ENCODE results near the gene LAMB4.

DNA sequence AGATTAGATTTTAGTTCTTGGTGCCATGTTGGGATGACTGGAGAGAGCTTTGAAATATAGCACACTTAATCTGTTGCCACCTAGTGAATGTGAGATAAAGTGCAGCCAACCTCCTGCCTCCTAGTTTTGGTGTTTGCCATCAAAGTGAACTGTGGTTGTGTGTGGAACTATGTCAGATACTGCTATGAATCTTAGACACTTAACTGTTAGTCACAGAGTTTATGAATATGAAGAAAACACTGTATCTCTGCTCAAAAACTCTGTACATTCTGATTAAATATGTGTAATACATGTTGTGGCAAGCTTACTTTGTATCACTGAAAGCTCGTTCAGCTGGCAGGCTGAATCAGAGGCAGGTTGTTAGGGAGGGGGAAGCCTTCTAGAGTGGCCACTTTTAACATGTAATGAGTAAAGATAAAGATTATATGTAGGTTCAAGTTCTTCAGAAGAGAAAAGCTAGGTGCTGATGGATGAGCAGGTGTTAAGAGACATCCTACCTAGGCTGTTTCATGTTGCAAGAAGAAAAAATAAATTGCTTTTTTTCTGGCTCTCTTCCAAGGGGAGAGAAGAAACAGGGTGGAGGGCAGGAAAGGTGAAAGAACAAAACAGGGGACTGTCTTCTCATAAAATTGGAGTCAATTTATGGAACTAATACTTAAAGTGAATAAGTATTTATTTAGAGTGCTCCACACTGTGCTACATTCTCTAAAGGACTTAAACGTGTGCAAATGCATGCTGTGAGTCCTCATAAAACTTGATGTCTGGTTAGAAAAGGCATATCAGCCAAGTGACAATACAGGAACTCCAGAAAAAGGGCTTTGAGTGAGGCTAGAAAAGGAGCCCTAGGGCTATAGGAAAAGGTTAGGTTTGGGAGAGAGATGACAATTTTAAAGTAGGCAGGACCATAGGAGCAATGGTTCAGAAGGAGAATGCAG is 113.1 kb downstream of the LAMB4 start:
- TF ChIP-seq, protein P1, sequence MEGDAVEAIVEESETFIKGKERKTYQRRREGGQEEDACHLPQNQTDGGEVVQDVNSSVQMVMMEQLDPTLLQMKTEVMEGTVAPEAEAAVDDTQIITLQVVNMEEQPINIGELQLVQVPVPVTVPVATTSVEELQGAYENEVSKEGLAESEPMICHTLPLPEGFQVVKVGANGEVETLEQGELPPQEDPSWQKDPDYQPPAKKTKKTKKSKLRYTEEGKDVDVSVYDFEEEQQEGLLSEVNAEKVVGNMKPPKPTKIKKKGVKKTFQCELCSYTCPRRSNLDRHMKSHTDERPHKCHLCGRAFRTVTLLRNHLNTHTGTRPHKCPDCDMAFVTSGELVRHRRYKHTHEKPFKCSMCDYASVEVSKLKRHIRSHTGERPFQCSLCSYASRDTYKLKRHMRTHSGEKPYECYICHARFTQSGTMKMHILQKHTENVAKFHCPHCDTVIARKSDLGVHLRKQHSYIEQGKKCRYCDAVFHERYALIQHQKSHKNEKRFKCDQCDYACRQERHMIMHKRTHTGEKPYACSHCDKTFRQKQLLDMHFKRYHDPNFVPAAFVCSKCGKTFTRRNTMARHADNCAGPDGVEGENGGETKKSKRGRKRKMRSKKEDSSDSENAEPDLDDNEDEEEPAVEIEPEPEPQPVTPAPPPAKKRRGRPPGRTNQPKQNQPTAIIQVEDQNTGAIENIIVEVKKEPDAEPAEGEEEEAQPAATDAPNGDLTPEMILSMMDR (conservative IDR thresholded peaks at IDR 0.05), result peak; percentile 62
- TF ChIP-seq ZFX (IDR thresholded peaks at IDR 0.05), result no peak

All from C4-2B (cell line).